Mesodermal cell (in vitro differentiated cells): ENCODE results near the gene MYBBP1A.
"Not testable (repeated sequence)": the region's sequence is repeated elsewhere in the genome, so short reads cannot be mapped to it uniquely, and the experiment has no call there.

Source experiments
- H3K27ac ChIP-seq: 2 replicates; pipeline ENCODE4 v1.7.0; 2013; ENCODE audit warnings: mild to moderate bottlenecking, low read depth, low read length, moderate library complexity; ENCODE audit not compliant: severe bottlenecking
- H3K36me3 ChIP-seq: 2 replicates; pipeline ENCODE4 v1.7.1; 2013; ENCODE audit warnings: mild to moderate bottlenecking, low read length, moderate library complexity; ENCODE audit not compliant: control insufficient read depth, insufficient read depth
- H3K4me1 ChIP-seq: one replicate; pipeline ENCODE4 v1.7.1; 2013; ENCODE audit warnings: mild to moderate bottlenecking, low read length; ENCODE audit not compliant: insufficient read depth, control insufficient read depth, poor library complexity, severe bottlenecking
- H3K4me3 ChIP-seq: 2 replicates; pipeline ENCODE4 v1.7.0; 2013; ENCODE audit warnings: low read length, control low read depth, mild to moderate bottlenecking; ENCODE audit not compliant: insufficient read depth, poor library complexity, severe bottlenecking; ENCODE audit errors: extremely low read depth
- H3K9me3 ChIP-seq: 2 replicates; pipeline ENCODE4 v1.7.1; 2013; ENCODE audit warnings: mild to moderate bottlenecking, low read length, moderate library complexity; ENCODE audit not compliant: control insufficient read depth
- WGBS, 2 experiments: methylation state at CpG; one replicate each; pipeline ENCODE4 v1.1.5; 2013; ENCODE audit warnings: missing lambda C conversion rate in 2 of 2; ENCODE audit not compliant: insufficient coverage in 2 of 2; 5-methylcytosine and 5-hydroxymethylcytosine counted together

The MYBBP1A gene

GRCh38 chr17:4596636-4597380, 41.6 kb upstream of the MYBBP1A start:
- Histone ChIP-seq H3K27ac (no peak overlapping the region), H3K4me1 (peaks cover 26% of the 10 kb centered on the region), H3K4me3 (no peak overlapping the region), H3K36me3 (no peaks in the 10 kb centered on the region), H3K9me3 (no peaks in the 10 kb centered on the region)
- 93 to 94% methylated on average over 34 to 36 of the region's 36 CpGs for WGBS, 2 experiments

- not testable (repeated sequence) for H3K9me3 ChIP-seq, H3K36me3 ChIP-seq, H3K4me3 ChIP-seq, H3K27ac ChIP-seq
- H3K4me1 ChIP-seq, result peaks cover 30% of the 10 kb centered on the region
- 95 to 96% methylated on average over 9 to 15 of the region's 23 CpGs for WGBS, 2 experiments
Measured at GRCh38 chr17:4595685-4596342, 40.6 kb upstream of the MYBBP1A start.

GRCh38 chr17:4594931-4595684, 39.9 kb upstream of the MYBBP1A start:
- H3K4me3 ChIP-seq, result no peak overlapping the region
- peaks cover 25% of the 10 kb centered on the region for H3K4me1 ChIP-seq
- H3K36me3 ChIP-seq, result no peaks in the 10 kb centered on the region
- no peak overlapping the region for H3K27ac ChIP-seq
- WGBS, 2 experiments, result 44 to 54% methylated on average over 23 to 29 of the region's 29 CpGs
- H3K9me3 ChIP-seq, result no peaks in the 10 kb centered on the region

- Histone ChIP-seq H3K9me3 (no peaks in the 10 kb centered on the region), H3K4me3 (no peak overlapping the region), H3K36me3 (no peaks in the 10 kb centered on the region), H3K4me1 (peaks cover 18% of the 10 kb centered on the region), H3K27ac (no peak overlapping the region)
- 90 to 100% methylated on average over 4 to 5 of the region's 7 CpGs for WGBS, 2 experiments
Measured at GRCh38 chr17:4594406-4594805, 39.2 kb upstream of the MYBBP1A start.

GRCh38 chr17:4593021-4593421, 37.8 kb upstream of the MYBBP1A start:
- Histone ChIP-seq H3K4me1 (peaks cover 12% of the 10 kb centered on the region), H3K36me3 (no peaks in the 10 kb centered on the region), H3K27ac (no peak overlapping the region), H3K9me3 (no peaks in the 10 kb centered on the region), H3K4me3 (no peak overlapping the region)
- WGBS, 2 experiments, result 85 to 88% methylated on average over 10 to 12 of the region's 14 CpGs

- Histone ChIP-seq H3K36me3 (no peaks in the 10 kb centered on the region), H3K9me3 (no peaks in the 10 kb centered on the region), H3K4me3 (no peak overlapping the region), H3K27ac (no peak overlapping the region), H3K4me1 (peaks cover 14% of the 10 kb centered on the region)
- 89 to 91% methylated on average over 10 to 11 of the region's 11 CpGs for WGBS, 2 experiments
Measured at GRCh38 chr17:4592240-4593005, 37.2 kb upstream of the MYBBP1A start.

- no peak overlapping the region for H3K27ac ChIP-seq
- no peaks in the 10 kb centered on the region for H3K36me3 ChIP-seq
- no peak overlapping the region for H3K4me3 ChIP-seq
- H3K9me3 ChIP-seq, result no peaks in the 10 kb centered on the region
- 64 to 74% methylated on average over 12 of the region's 12 CpGs for WGBS, 2 experiments
- peaks cover 18% of the 10 kb centered on the region for H3K4me1 ChIP-seq
Measured at GRCh38 chr17:4591529-4591928, 36.3 kb upstream of the MYBBP1A start.

- Histone ChIP-seq H3K27ac (no peak overlapping the region), H3K4me3 (no peak overlapping the region), H3K36me3 (no peaks in the 10 kb centered on the region), H3K9me3 (no peaks in the 10 kb centered on the region), H3K4me1 (peaks cover 18% of the 10 kb centered on the region)
- WGBS, 2 experiments, result 87 to 88% methylated on average over 8 to 10 of the region's 10 CpGs
Measured at GRCh38 chr17:4590981-4591453, 35.8 kb upstream of the MYBBP1A start.

- not testable (repeated sequence) for H3K4me3 ChIP-seq, H3K36me3 ChIP-seq, H3K27ac ChIP-seq, H3K9me3 ChIP-seq
- H3K4me1 ChIP-seq, result peaks cover 15% of the 10 kb centered on the region
- WGBS, 2 experiments, result 89 to 97% methylated on average over 10 of the region's 11 CpGs
Measured at GRCh38 chr17:4590042-4590441, 34.9 kb upstream of the MYBBP1A start.

- 86 to 92% methylated on average over 10 to 18 of the region's 22 CpGs for WGBS, 2 experiments
- Histone ChIP-seq H3K9me3 (no peaks in the 10 kb centered on the region), H3K4me3 (no peak overlapping the region), H3K36me3 (no peaks in the 10 kb centered on the region), H3K27ac (no peak overlapping the region), H3K4me1 (peaks cover 15% of the 10 kb centered on the region)
Measured at GRCh38 chr17:4588898-4589625, 33.9 kb upstream of the MYBBP1A start.
